IPS-NIHi7 (cell line): ENCODE data around the gene RABL3.
"Not testable (repeated sequence)": the region's sequence is repeated elsewhere in the genome, so short reads cannot be mapped to it uniquely, and the experiment has no call there.

Experiments
- DNase-seq: peaks from one replicate; pipeline ENCODE4 v3.0.0; 2012; ENCODE audit warnings: mixed read lengths; ENCODE audit errors: extremely low spot score

The RABL3 gene

DNA sequence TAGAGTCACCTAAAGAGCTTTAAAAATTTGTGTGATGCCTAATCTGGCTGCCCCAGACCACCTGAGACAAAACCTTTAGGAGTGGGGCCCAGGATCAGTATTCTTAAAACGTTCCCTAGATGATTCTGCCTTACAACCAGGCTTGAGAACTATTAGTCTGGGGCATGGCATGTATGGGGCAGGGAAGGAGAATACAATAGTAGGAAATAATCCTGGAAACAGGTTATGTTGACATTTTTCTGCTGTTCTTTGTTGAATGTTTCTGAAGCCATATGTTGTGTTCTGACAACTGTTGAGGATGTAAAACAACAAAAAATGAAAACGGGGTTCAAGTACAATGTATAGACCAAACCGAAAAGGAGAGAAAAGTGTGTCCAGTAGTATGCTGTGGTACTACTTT is 3.1 kb upstream of the RABL3 start:
- DNase-seq = no peak

DNA sequence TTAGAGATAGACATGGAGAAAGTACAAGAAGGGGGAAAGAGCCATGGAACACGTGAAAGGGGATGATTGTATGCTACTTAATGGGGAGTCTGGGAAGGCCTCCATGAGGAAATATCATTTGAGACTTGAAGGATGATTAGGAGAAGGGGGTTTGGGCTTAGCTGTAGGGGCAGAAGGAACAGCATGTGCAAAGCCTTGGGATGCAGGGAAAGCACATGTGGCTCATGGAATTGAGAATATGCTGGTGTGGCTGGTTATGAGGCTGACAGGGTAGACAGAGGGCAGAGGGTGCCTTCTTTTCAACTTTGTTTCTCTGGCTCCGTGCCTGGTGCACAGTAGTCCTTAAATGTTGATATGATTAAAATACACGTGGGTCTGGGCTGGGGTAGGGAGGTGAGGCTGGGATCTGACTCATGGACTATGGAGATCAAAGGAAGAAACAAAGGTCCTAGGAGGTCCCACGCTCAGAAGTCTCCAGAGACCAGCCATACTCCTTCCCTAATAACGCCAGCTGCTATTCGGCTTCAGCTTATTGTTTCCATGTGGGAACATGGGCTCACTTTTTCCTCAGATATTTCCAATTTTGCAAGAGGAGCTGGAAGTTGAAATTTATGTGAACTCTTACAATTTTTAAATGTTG is 1.4 kb upstream of the RABL3 start:
- no peak for DNase-seq

DNA sequence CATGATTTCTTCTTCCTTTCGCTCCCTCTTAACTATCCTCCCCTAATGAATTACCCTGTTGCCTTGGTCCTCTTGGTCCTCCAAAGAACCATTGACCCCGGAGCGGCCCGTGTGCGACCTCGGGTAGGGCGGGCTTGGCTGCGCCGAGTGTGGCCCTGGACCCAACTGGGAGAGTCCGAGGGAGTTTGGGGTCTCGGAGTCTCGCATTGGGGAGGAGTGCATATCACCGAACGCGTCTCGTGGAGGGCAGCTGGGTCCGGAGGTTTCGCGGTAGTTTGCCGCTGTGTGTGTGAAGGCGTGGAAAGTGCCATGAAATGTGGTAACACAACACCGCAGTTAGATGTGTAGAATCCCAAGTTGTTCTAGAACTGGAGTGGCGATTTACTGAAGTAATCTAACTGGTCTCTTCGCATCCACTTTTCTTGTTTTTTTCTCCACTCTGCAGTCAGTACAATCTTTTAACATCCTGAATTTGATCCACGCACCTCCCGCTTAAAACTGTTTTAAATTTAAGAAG is 591 bp upstream of the RABL3 start:
- no peak for DNase-seq

DNA sequence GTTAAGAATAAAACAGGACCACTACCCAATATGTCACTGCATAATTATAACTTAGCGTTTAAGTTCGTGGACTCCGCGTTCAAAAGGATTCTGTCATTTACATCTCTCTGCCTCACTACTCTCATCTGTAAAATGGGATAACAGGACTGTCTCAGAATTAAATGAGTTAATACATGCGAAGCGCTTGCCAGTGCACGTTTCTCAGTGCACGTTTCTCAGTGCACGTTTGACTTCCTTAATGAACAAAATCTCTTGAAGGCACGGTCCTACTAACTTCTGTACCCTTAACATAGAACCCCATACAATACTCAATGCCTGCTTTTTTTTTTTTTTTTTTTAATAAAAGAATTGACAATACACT is 499 bp downstream of the RABL3 start:
- DNase-seq = no peak

DNA sequence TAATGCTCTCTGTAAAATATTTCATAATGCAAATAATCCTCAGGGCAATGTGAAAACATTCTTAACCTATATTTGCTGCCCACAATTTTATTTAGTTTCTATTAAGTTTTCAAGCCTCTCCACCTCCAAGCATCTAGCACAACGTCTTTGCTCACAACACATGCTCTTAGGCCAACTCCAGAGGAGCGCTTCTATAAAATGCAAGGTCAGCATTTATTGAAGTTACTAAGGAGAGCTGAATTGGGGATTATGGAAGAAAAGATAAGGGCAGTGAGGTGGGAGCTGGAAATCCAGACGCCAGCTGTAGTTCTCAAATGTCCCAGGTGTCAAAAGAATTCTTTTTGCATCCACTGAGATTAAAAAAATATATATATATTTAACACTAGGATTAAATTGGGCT is 996 bp downstream of the RABL3 start:
- DNase-seq = no peak

DNA sequence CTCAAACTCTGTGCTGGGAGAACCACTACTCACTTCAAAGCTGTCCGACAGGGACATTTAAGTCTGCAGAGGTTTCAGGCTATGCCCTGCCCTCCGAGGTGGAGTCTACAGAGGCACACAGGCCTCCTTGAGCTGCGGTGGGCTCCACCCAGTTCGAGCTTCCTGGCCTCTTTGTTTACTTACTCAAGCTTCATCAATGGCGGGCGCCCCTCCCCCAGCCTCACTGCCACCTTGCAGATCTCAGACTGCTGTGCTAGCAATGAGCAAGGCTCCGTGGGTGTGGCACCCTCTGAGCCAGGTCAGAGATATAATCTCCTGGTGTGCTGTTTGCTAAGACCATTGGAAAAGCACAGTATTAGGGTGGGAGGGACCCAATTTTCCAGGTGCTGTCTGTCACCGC is 4.3 kb downstream of the RABL3 start:
- not testable (repeated sequence) for DNase-seq

DNA sequence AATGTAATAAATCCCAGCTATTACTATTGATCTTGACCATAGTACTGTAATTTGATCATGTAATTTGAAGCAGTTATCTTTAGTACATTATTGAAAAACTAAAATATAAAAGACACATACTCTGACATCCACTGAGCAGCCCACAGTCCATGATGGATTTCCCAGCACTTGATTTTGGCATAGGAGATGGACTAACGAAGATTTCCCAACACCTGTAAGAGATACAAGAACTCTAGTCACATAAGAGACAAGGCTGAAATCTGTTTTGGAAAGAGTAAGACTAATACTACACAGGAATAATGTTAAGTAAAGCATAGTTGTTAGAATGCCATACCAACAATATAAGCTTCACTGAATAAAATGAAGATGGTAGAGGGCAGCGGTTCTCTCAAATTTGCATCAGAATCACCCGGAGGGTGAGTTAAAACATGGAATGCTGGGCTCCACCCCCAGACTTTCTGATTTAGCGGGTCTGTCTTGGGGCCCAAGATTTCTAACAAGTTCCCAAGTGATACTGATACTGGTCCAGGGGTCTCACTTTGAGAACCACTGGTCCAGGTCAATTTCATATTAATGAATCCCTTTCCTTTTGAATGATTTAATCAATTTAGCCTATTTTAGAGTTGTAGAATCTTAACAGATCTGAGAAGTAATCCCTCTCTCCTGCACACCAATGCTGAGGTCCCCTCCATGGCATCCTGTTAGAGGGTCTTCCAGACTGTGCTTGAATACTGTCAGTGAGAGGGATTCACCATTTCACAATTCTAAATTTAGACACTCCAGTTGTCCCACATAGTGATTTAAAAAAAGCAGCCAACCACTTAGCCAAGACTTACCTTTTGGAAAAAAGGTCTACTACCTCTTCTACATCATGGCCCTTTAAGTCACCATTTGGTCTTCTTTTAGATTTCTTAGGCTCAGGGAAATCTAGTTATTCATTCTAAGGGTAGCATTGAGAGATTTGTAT is 11.5 kb downstream of the RABL3 start:
- DNase-seq = peak; percentile 14

DNA sequence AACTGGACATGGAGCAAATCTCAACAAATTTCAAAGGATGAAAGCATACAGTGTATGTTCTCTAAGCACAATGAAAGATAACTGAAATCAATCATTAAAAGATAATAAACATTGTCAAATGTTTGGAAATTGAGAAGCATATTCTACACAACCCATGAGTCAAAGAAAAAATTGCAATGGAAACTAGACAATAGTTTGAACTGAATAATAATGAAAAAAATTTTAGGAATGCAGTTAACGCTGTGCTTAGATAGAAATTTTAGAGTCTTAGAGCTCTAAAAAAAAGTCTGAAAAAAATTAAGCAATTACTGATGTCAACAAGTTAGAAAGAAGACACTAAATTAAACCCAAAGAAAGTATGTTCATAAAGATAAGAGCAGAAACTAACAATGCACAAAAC is 15.5 kb downstream of the RABL3 start:
- no peak for DNase-seq

DNA sequence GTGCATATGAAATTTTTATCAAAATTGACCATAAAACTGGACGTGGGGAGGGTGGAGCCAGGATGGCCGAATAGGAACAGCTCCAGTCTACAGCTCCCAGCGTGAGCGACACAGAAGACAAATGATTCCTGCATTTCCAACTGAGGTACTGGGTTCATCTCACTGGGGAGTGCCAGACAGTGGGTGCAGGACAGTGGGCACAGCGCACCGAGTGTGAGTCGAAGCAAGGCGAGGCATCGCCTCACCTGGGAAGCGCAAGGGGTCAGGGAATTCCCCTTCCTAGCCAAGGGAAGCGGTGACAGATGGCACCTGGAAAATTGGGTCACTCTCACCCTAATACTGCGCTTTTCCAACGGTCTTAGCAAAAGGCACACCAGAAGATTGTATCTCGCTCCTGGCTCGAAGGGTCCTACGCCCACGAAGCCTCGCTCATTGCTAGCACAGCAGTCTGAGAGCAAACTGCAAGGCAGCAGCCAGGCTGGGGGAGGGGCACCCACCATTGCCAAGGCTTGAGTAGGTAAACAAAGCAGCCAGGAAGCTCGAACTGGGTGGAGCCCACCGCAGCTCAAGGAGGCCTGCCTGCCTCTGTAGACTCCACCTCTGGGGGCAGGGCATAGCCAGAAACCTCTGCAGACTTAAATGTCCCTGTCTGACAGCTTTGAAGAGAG is 23.0 kb downstream of the RABL3 start:
- DNase-seq = not testable (repeated sequence)

DNA sequence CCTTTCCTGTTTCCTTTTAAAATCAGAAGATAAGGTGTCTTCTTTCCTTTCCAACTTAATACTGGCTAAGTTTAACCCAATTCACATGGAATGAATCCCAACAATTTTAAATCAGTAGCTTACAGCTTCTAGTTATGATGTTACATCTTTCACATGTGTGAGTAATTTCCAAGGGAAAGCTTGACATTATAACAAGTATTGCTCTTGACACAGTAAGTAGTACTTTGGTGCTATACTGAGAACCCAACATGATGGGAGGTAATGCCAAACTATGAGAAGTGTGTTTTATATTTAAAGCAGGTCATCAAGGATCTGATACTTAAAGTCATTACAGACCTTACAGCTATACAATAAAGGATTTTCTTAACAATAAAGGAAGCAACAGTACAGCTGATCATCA is 29.1 kb downstream of the RABL3 start:
- no peak for DNase-seq

DNA sequence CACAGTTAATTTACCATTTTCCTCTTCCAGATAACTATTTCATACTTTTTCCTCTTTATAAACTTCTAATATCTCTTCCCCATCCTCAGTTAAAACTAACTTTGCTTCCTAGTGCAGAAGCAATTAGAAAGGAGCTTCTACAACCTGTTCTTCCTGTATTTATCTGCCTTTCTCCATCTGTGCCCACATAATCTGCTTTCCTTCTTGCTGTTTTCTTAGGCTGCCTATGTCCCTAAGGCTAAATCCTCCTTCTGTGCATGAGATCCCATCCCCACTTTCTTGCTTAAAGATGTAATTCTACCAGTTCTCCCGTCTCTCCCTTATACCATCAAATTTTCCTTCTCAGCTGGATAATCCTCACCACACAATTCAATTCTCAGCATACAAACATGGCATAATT is 31.9 kb downstream of the RABL3 start:
- no peak for DNase-seq

DNA sequence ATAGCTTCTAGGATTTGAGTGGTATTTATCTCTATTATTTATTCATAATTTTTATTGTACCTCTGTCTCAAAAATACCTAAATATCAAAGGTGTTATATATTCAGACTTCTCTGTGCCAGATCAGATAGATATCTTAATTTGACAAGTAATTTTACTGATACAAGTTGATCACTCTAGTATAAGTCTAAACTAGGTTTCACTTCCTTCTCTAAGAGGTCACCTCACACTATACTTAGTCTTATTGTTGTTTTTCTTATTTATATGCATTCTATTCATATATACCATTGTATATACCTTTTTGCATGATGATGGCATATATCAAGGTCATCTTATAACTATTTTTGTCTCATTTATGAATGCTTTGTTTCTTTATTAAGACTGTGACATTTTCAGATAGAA is 33.9 kb downstream of the RABL3 start:
- DNase-seq = no peak

DNA sequence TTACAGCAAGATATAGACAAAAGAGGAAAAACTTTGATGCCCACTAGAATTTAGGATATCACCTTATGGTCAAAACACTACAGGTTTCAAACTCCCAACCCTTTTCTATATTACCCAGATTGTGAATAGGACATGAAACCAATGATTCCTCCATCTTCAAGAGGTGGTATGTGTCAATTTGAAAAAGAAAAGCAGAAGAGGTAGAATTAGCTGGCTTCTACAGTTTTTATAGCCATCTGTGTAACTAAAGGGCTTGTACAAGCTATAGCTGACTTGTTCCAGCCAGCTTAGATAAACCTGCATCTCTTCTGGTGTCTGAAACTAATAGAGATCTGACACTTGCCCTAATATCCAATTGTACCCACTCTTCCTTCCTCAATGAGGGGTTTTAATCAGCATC is 35.4 kb downstream of the RABL3 start:
- no peak for DNase-seq

DNA sequence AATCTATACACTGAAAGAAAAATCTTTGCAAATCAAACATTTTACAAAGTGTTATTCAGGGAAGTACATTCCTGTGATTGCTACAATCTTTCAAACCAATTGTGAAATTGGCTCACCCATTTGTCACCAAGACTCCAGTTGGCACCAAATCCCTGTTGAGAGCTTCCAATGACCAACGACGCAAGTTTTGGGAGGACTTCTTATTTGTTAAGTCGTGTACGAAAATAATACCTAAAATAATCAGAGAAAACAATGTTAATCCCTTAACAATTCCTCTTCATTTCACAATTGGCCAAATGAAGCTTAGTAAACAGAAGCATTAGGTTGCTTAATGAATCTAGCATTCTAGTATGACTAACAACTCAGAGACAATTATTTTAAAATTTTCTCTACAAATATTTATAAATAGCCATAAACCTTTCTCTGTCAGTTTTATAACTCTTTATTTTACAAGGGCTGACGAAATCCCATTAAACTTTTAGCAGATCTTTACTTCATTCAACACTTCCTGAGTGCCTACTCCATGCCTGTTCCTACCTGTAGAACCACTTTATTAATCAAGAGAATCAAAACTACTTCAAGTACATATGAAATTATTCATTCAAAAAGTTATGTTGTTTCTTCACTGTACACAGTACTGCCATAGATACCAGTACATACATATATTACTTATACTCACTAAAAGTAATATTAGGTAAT is 36.3 kb downstream of the RABL3 start:
- no peak for DNase-seq

DNA sequence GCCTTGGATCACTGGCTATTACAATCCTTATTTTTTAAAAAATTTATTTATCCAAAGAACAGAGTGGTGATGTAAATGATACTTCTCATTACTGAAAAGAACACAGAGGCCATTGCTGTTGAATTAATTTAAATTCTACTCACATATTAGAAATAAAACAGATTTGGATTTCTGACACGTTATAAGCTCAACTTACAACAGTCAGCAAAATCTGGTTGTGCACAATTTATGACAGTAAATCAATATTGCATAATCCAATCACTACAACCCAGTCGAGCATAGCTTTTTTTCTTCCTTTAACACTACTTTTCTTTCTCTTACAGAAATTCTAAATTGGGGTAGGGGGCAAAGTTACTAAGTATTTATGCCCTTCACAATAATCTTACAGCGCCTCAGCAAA is 43.0 kb downstream of the RABL3 start:
- no peak for DNase-seq

DNA sequence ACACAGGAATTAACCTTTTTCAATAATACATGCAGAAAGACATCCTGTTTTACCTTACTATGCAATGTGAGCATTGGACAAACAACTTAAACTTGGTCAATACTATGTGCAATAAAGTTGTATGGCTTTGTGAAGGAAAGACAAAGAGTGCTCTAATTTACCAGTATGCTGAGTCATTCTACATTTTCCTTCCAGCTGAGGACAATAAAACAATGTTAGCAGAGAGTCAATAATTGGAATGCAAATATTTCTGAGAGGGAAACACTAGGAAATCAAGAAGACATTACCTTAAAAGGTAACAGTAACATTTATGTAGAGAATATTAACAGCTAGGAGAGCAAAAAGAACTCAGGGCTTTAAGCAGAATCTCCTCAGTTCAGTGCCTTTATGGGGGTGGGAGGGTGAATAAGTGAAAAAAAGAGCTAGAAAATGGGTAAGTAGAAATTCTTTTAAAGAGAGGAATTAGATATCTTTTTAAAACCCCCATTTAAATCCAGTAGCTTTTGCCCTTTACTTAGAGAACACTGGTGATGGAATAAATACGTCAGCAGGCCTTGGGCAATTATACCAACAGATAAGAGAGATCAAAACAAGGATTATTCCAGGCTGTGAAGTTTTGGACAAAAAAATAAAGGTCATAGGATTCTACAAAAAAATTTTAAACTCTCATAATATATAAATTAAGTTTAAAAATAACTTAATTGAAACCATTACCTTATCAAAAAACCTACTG is 48.7 kb downstream of the RABL3 start:
- DNase-seq = no peak

DNA sequence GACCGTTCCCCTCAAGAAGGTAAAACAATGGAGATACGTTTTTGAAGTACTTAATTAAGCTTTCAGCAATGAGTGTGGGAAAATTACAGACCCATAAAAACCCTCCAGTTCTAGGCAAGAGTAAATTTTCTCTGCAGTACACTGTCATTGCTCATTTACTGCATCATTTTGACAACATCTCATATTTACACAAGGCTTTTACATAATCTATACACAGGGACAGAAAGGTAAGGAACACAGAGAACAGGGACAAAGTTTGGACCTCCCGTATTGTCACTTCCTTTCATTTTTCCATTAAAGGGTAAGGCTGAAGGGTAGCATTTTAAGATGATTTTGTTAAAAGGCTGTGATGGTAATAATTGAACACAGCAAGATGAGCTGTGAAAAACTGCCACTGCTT is 52.9 kb downstream of the RABL3 start:
- DNase-seq = no peak

DNA sequence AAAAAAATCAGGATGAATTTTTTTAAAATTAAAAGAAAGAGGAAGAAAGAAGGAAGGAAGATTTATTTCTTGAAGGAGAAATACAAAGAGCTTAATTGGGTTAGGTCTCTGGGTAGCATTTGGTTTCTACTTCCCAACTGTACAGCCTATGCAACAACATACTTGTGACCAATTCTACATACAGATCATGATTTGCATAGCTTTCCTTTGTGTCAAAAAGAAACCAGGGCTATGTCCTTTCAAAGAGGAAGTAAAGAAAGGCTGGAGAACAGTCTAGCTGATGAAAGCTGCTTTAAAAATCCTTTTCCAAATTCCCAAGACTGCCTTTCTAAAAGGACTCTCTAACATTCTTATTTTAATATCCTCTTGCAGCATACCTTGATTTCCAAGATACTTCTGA is 54.2 kb downstream of the RABL3 start:
- DNase-seq = no peak

DNA sequence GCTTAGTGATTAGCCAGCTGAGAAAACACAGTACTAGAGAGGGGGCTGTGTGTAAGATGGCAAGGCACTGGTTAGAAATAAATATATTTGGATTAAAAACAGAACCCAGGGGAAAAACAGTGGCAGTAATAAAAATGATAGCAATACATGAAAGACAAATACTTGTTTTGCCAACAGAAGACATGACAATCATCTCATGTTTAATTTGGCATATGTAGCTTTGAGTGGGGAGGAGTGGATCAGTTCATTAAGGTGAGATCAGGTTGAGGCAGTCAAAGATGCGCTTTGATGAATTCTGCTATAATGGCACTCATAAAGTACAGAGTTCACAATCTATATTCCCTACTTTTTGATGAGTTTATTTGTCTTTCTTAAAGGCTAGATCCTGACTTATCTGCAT is 56.9 kb downstream of the RABL3 start:
- no peak for DNase-seq

DNA sequence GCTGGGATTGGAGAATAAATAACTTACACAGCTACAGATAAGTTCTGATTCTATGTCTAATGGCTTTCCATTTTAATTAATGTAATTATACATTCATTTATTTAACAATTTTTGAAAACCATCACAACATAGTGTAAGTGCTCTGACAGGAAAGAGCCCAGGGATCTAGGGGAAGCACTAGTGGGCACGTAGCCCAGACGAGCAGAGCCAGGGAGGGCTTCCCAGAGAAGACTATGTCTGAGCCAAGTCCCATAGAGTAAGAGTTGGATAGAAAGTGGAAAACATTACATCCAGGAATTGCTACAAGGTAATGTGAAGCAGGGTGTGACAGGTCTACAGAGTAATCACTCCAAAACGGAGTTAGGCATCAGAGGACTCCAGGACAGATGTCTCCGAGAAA is 57.4 kb downstream of the RABL3 start:
- no peak for DNase-seq

DNA sequence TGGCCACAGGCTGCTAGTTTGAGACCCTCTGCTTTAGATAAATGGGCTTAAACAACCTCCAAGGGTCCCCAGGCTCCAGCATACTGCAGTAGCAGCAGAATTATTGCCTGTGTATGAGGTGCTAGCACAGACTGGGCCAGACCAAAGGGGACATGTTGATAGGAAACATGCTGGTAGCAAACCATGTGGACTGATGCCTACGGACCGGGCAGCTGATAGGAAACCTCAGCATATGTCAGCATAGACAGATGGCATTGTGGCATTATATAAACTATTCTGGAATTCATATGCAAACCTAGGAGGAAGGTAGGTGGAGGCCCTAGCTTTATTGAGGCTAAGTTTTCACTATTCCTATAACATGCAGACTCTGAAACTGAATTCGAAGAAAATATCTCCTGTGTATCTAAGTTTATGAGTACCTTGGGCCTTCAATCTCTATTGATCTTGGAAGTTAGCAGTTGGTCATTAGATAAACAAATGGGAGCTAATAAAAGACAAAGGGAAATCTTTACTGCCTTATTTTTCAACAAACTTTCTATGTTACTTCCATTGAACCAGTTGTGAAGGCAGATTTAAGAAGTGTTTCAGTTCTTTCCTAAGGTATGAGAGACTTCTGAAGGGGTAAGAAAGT is 58.5 kb downstream of the RABL3 start:
- DNase-seq = no peak
